A549 (cell line): ENCODE results near the gene CAMKMT. TPM values are rescaled to one million over a fixed set of nuclear protein-coding genes. Genes with fewer than 3 reads are reported as not detected.

Source experiments
- ATAC-seq, 2 experiments: fragments of 200-7000 bp in 1 of 2; fragments of >200 bp in 1 of 2; cut with Nextera tagmentation in 1 of 2; cut with Tn5 transposase in 1 of 2; 3 replicates each; pipeline versions ENCODE4 v1.8.0 to v1.9.1; 2018 to 2020; ENCODE audit warnings: mild to moderate bottlenecking in 1 of 2, moderate library complexity in 1 of 2
- CTCF ChIA-PET: fragments of 300-600 bp; sonication (Branson Sonifier 250); formaldehyde crosslinking; extraction: SDS; loops from one replicate; lab custom pipeline; 2021; ENCODE audit warnings: antibody characterized with exemption, inconsistent platforms; lab: Yijun Ruan, JAX
- POLR2A ChIA-PET: fragments of 350-600 bp; formaldehyde crosslinking; extraction: SDS; loops from one replicate; lab custom pipeline; 2021; ENCODE audit warnings: antibody characterized with exemption, inconsistent platforms; lab: Yijun Ruan, JAX
- DNase-seq, 2 experiments: peaks; one replicate each; pipeline versions ENCODE4 v3.0.0 to v3.0.0-alpha.2; 2011 to 2016; ENCODE audit warnings: low read depth in 1 of 2, low spot score in 1 of 2
- FAIRE-seq: peaks from 2 replicates; lab custom pipeline; 2011; peaks lifted over from hg19 to GRCh38; lab: Jason Lieb, UNC
- H3K27ac ChIP-seq, 2 experiments: fragments of >200 bp; sonication (Bioruptor Twin); formaldehyde crosslinking; 3 replicates each; pipeline ENCODE4 v1.5.1; 2016 to 2017
- H3K4me1 ChIP-seq: fragments of >200 bp; sonication (Bioruptor Twin); formaldehyde crosslinking; 3 replicates; pipeline ENCODE4 v1.6.1; 2016
- H3K4me2 ChIP-seq: fragments of >200 bp; sonication (Bioruptor Twin); formaldehyde crosslinking; 3 replicates; pipeline ENCODE4 v1.6.1; 2016
- H3K4me3 ChIP-seq: fragments of >200 bp; sonication (Bioruptor Twin); formaldehyde crosslinking; 3 replicates; pipeline ENCODE4 v1.5.1; 2016
- H3K9me3 ChIP-seq: fragments of >200 bp; sonication (Bioruptor Twin); formaldehyde crosslinking; 3 replicates; pipeline ENCODE4 v1.6.1; 2016
- CBX2 ChIP-seq: fragments of 200-600 bp; sonication (generic); IDR thresholded peaks from 2 replicates; pipeline ENCODE4 v1.6.1; 2016; ENCODE audit warnings: low read depth, mild to moderate bottlenecking, borderline replicate concordance
- CBX8 ChIP-seq: fragments of 200-600 bp; sonication (generic); IDR thresholded peaks from 2 replicates; pipeline ENCODE4 v1.6.1; 2016
- CEBPB ChIP-seq, 2 experiments: fragments of >200 bp in 1 of 2; sonication (Bioruptor Twin) in 1 of 2; formaldehyde crosslinking in 1 of 2; IDR thresholded peaks; 2 replicates each; pipeline ENCODE4 v1.6.1; 2012 to 2016
- EP300 ChIP-seq, 2 experiments: fragments of >200 bp; sonication (Bioruptor Twin); formaldehyde crosslinking; IDR thresholded peaks; 2 replicates in 1 of 2; 3 replicates in 1 of 2; pipeline ENCODE4 v1.6.1; 2016 to 2017
- FOSB ChIP-seq: fragments of 250-450 bp; sonication (Bioruptor Pico); IDR thresholded peaks from 2 replicates; pipeline ENCODE4 v1.5.0; 2020; ENCODE audit warnings: mild to moderate bottlenecking, moderate library complexity
- FOSL2 ChIP-seq, 2 experiments: fragments of 450-650 bp in 1 of 2; fragments of >200 bp in 1 of 2; sonication (Bioruptor Twin) in 1 of 2; formaldehyde crosslinking; IDR thresholded peaks; 2 replicates each; pipeline versions ENCODE4 v1.5.0 to v1.6.1; 2016 to 2020; ENCODE audit warnings: mild to moderate bottlenecking in 1 of 2, moderate library complexity in 1 of 2
- GATA3 ChIP-seq: IDR thresholded peaks from 2 replicates; pipeline ENCODE4 v1.6.1; 2012; ENCODE audit warnings: borderline replicate concordance
- HOXB5 ChIP-seq: fragments of 250-450 bp; sonication (Bioruptor Pico); IDR thresholded peaks from 2 replicates; pipeline ENCODE4 v1.5.0; 2020; ENCODE audit warnings: mild to moderate bottlenecking, moderate library complexity
- JUN ChIP-seq, 2 experiments: fragments of >200 bp; sonication (Bioruptor Twin); formaldehyde crosslinking; IDR thresholded peaks; 2 replicates in 1 of 2; 3 replicates in 1 of 2; pipeline ENCODE4 v1.6.1; 2016 to 2017
- JUNB ChIP-seq: fragments of >200 bp; sonication (Bioruptor Twin); formaldehyde crosslinking; IDR thresholded peaks from 2 replicates; pipeline ENCODE4 v1.6.1; 2016
- KDM5A ChIP-seq: fragments of 200-600 bp; sonication (generic); IDR thresholded peaks from 2 replicates; pipeline ENCODE4 v1.6.1; 2016; ENCODE audit warnings: antibody characterized with exemption, mild to moderate bottlenecking
- POLR2A ChIP-seq: IDR thresholded peaks from 2 replicates; pipeline ENCODE4 v1.6.1; 2012; ENCODE audit warnings: mild to moderate bottlenecking, low read length
- POLR2AphosphoS2 ChIP-seq: conservative IDR thresholded peaks from 2 replicates; pipeline ENCODE4 v1.6.1; 2012; ENCODE audit warnings: low read length, improper control_type of control experiment, inconsistent platforms
- RAD21 ChIP-seq, 2 experiments: fragments of >200 bp in 1 of 2; sonication (Bioruptor Twin) in 1 of 2; formaldehyde crosslinking in 1 of 2; IDR thresholded peaks in 1 of 2; conservative IDR thresholded peaks in 1 of 2; 2 replicates in 1 of 2; 3 replicates in 1 of 2; pipeline ENCODE4 v1.6.1; 2012 to 2018; ENCODE audit warnings: inconsistent platforms in 1 of 2
- RCOR1 ChIP-seq: fragments of 150-350 bp; IDR thresholded peaks from 2 replicates; pipeline ENCODE4 v1.6.1; 2014; ENCODE audit warnings: antibody characterized with exemption, low read length, low read depth
- RFX5 ChIP-seq: fragments of 450-650 bp; IDR thresholded peaks from 2 replicates; pipeline ENCODE4 v1.7.1; 2014; ENCODE audit warnings: antibody characterized with exemption, mild to moderate bottlenecking, moderate library complexity
- RNF2 ChIP-seq: fragments of 200-600 bp; sonication (generic); IDR thresholded peaks from 2 replicates; pipeline ENCODE4 v1.6.1; 2016; ENCODE audit warnings: low read depth, mild to moderate bottlenecking, antibody characterized with exemption, moderate library complexity, borderline replicate concordance
- SMC3 ChIP-seq: fragments of >200 bp; sonication (Bioruptor Twin); formaldehyde crosslinking; IDR thresholded peaks from 3 replicates; pipeline ENCODE4 v1.6.1; 2018; ENCODE audit warnings: inconsistent platforms
- TP53 ChIP-seq: fragments of 250-450 bp; sonication (Bioruptor Pico); IDR thresholded peaks from 2 replicates; pipeline ENCODE4 v1.5.0; 2021; ENCODE audit warnings: mild to moderate bottlenecking, moderate library complexity
- ZC3H11A ChIP-seq: fragments of 450-650 bp; IDR thresholded peaks from 2 replicates; pipeline ENCODE4 v1.6.1; 2014; ENCODE audit warnings: antibody characterized with exemption, mild to moderate bottlenecking
- ZNF302 ChIP-seq: fragments of 250-450 bp; sonication (Bioruptor Pico); IDR thresholded peaks from 2 replicates; pipeline ENCODE4 v1.9.0; 2021; ENCODE audit warnings: inconsistent platforms, mild to moderate bottlenecking, moderate library complexity
- WGBS: methylation state at CpG from one replicate; pipeline ENCODE4 v1.1.6; 2017; ENCODE audit errors: missing lambda C conversion rate; 5-methylcytosine and 5-hydroxymethylcytosine counted together
- polyA plus RNA-seq, 4 experiments: library from polyadenylated mRNA; depleted of rRNA in 3 of 4; stranded (reverse); fragments of >200 nt; fragmentation: RNase III in 1 of 4; extraction: RNeasy Plus Mini Kit Qiagen cat#74134 plus additional on column Dnase treatment in 1 of 4; gene quantifications; 2 replicates in 3 of 4; 3 replicates in 1 of 4; pipeline ENCODE4 v1.2.3, GENCODE V29; 2011 to 2017
- TF ChIP-seq, protein P1 (sequence below): IDR thresholded peaks from 2 replicates; pipeline ENCODE4 v1.6.1; 2012

CAMKMT gene
- polyA plus RNA-seq, 2 of the 4 experiments (the other 2 are of a cell fraction): 6.5 to 15.7 TPM

DNA sequence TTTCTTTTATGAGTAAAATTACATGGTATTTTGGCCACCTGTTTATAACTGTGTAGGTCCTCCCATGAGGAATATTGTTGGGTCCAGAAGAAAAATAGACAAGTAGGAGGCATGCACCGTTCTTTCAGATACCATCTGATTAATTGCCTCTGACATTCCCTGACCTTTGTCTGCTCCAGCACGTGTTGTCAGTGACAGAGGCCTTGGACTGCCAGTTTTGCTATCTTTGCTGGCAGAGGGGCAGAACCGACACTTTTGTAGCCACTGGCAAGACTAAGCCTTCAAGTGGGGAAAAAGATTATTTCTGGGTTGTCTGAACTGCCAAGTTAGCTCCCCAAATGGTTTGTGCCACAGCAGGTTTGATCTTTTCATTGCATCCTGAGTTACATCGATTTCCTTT, 276.9 kb downstream of the CAMKMT start:
- WGBS: 64% methylated on average over 4 of the region's 4 CpGs
- ChIA-PET POLR2A (no interaction called here), CTCF (interaction anchor here (1.5 kb wide), 1 partner anchor 159 kb away, joined by 6 read pairs; no protein-coding TSS in a partner anchor)
- DNase-seq (no peak), FAIRE-seq (no peak), ATAC-seq (no peak)
- Histone ChIP-seq H3K27ac (no peak overlapping the region), H3K4me1 (no peaks in the 10 kb centered on the region), H3K9me3 (peaks cover 10% of the 10 kb centered on the region; the same call in 2 of the 3 replicates), H3K4me3 (no peak overlapping the region), H3K4me2 (no peak overlapping the region)
- TF ChIP-seq POLR2AphosphoS2 (no peak), EP300 (IDR thresholded peaks at IDR 0.05) (no peak), SMC3 (no peak), JUN (IDR thresholded peaks at IDR 0.05) (no peak), RAD21 (conservative IDR thresholded peaks at IDR 0.05 in 1 of 2, IDR thresholded peaks at IDR 0.05 in 1 of 2) (no peak), CBX8 (no peak), ZNF302 (CRISPR knock-in tag) (no peak), TP53 (CRISPR knock-in tag) (no peak), JUNB (no peak), GATA3 (no peak), FOSB (CRISPR knock-in tag) (no peak), KDM5A (no peak), CEBPB (IDR thresholded peaks at IDR 0.05) (no peak), HOXB5 (CRISPR knock-in tag) (no peak)
- TF ChIP-seq, protein P1, sequence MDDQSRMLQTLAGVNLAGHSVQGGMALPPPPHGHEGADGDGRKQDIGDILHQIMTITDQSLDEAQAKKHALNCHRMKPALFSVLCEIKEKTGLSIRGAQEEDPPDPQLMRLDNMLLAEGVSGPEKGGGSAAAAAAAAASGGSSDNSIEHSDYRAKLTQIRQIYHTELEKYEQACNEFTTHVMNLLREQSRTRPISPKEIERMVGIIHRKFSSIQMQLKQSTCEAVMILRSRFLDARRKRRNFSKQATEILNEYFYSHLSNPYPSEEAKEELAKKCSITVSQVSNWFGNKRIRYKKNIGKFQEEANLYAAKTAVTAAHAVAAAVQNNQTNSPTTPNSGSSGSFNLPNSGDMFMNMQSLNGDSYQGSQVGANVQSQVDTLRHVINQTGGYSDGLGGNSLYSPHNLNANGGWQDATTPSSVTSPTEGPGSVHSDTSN: no peak

DNA sequence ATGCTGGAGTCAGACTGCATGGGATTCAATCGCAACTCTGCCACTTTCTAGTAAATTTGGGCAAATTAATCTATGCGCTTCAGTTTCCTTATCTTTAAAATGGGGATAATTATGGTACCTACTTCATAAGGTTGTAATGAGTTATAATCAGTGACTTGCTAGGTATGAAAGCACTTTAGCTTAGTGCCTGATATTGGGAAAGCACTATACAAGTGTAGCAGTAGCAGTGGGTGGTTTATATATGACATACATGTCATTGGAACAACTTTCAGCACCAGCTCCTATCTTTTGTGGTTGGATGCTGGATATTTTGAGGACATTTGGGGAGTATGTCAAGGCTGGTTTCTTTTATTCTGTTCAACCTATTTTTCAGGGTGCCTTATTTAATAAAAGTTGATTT, 277.7 kb downstream of the CAMKMT start:
- no peak overlapping the region for H3K27ac ChIP-seq
- POLR2A ChIA-PET: no interaction called here
- no peak overlapping the region for H3K4me2 ChIP-seq
- H3K4me1 ChIP-seq: no peaks in the 10 kb centered on the region
- H3K4me3 ChIP-seq: no peak overlapping the region
- ATAC-seq (no peak), DNase-seq (no peak), FAIRE-seq (no peak)
- whole genome bisulfite sequencing: 94% methylated on average over 2 of the region's 2 CpGs
- CTCF ChIA-PET: interaction anchor here (0.7 to 1.5 kb wide), 2 partner anchors 160 to 434 kb away, joined by 3 to 6 read pairs; no protein-coding TSS in a partner anchor
- H3K9me3 ChIP-seq: peaks cover 6% of the 10 kb centered on the region; the same call in 1 of the 3 replicates
- no peak for TF ChIP-seq RFX5

- Histone ChIP-seq H3K27ac (no peak overlapping the region), H3K4me3 (no peak overlapping the region), H3K4me2 (no peak overlapping the region), H3K4me1 (no peaks in the 10 kb centered on the region), H3K9me3 (no peaks in the 10 kb centered on the region)
- CTCF ChIA-PET: no interaction called here
- FAIRE-seq: no peak
- DNase-seq: no peak
- TF ChIP-seq RCOR1 (no peak), RNF2 (no peak), POLR2A (no peak), FOSL2 (IDR thresholded peaks at IDR 0.05) (no peak), FOSL2 (CRISPR knock-in tag; IDR thresholded peaks at IDR 0.05) (no peak), CBX2 (no peak), ZC3H11A (no peak)
- TF ChIP-seq, protein P1: no peak
- WGBS: 78% methylated on average over 3 of the region's 3 CpGs
- ATAC-seq: no peak
- POLR2A ChIA-PET: no interaction called here
These were observed 280.5 kb downstream of the CAMKMT start for GRCh38 chr2:44642123-44642857.
